K562 (cell line): ENCODE measurements around the gene ZNF805. TPM values are rescaled to one million over a fixed set of nuclear protein-coding genes. Genes with fewer than 3 reads are reported as not detected.
A peak's percentile ranks its signal among the peaks of the same experiment; 100 is the strongest.

Experiments
- CBX1 ChIP-seq: sonication (generic); IDR thresholded peaks from 2 replicates; pipeline ENCODE4 v1.6.1; 2016; ENCODE audit warnings: antibody characterized with exemption, low read depth, mild to moderate bottlenecking
- PHF8 ChIP-seq: fragments of 200-600 bp; sonication (generic); IDR thresholded peaks from 2 replicates; pipeline ENCODE4 v1.6.1; 2012; ENCODE audit warnings: mixed run types, mild to moderate bottlenecking, inconsistent platforms, low read length, moderate library complexity, borderline replicate concordance
- SNRNP70 ChIP-seq: fragments of 200-400 bp; formaldehyde crosslinking; optimal IDR thresholded peaks from 2 replicates; pipeline ENCODE3; 2017; ENCODE audit warnings: low read depth, low read length
- TEAD4 ChIP-seq, 2 experiments: sonication (generic) in 1 of 2; formaldehyde crosslinking in 1 of 2; IDR thresholded peaks; 2 replicates each; pipeline versions ENCODE4 v1.6.1 to v1.8.0; 2012 to 2022; ENCODE audit warnings: borderline replicate concordance in 1 of 2, inconsistent platforms in 1 of 2, low read length in 1 of 2, mild to moderate bottlenecking in 1 of 2, missing genetic modification reagents in 1 of 2
- ZBTB1 ChIP-seq: sonication (generic); formaldehyde crosslinking; IDR thresholded peaks from 2 replicates; pipeline ENCODE4 v1.8.1; 2023; ENCODE audit warnings: missing genetic modification reagents, low read depth, mild to moderate bottlenecking, borderline replicate concordance
- ZNF232 ChIP-seq: sonication (generic); formaldehyde crosslinking; IDR thresholded peaks from 2 replicates; pipeline ENCODE4 v1.8.0; 2022; ENCODE audit warnings: mild to moderate bottlenecking, missing genetic modification reagents
- polyA plus RNA-seq, 8 experiments: library from polyadenylated mRNA; depleted of rRNA in 4 of 8; stranded (reverse) in 5 of 8; unstranded in 3 of 8; fragments of >200 nt; fragmentation: Nextera tagmentation in 2 of 8; fragmentation: Illumina TruSeq in 1 of 8; extraction: Ambion mirVana in 2 of 8; extraction: Trizol in 1 of 8; gene quantifications; 2 replicates each; pipeline versions ENCODE4 v1.2.1 to v1.2.3, GENCODE V29; 2011 to 2014; ENCODE audit warnings: inconsistent platforms in 1 of 8, missing spikeins in 1 of 8
- total RNA-seq, 7 experiments: library from RNA; depleted of rRNA in 6 of 7; stranded (reverse); fragments of >200 nt in 6 of 7; fragmentation: Illumina TruSeq in 2 of 7; extraction: Trizol in 2 of 7; gene quantifications; 2 replicates each; pipeline versions ENCODE4 v1.2.1 to v1.2.3, GENCODE V29; 2011 to 2021; ENCODE audit warnings: low replicate concordance in 1 of 7
- TF ChIP-seq, protein P1 (sequence below), 2 experiments: fragments of 450-650 bp; formaldehyde crosslinking in 1 of 2; IDR thresholded peaks; 2 replicates each; pipeline versions ENCODE4 v1.4.0 to v1.6.1; 2014 to 2020; ENCODE audit warnings: mild to moderate bottlenecking in 2 of 2, borderline replicate concordance in 1 of 2, low read depth in 1 of 2
- TF ChIP-seq, protein P2 (sequence below), 3 experiments: fragments of 200-800 bp in 1 of 3; fragments of 250-450 bp in 1 of 3; fragments of 450-650 bp in 1 of 3; sonication (Bioruptor Pico) in 1 of 3; sonication (Bioruptor generic) in 1 of 3; formaldehyde crosslinking in 1 of 3; IDR thresholded peaks; 2 replicates each; pipeline versions ENCODE4 v1.6.1 to v1.8.0; 2016 to 2022; ENCODE audit warnings: mild to moderate bottlenecking in 2 of 3, missing genetic modification characterization in 2 of 3, missing compliant biosample characterization in 1 of 3, moderate library complexity in 1 of 3
- TF ChIP-seq, protein P3 (sequence below): fragments of 450-650 bp; formaldehyde crosslinking; IDR thresholded peaks from 2 replicates; pipeline ENCODE4 v1.4.0; 2022; ENCODE audit warnings: mild to moderate bottlenecking, moderate library complexity
- TF ChIP-seq, protein P4 (sequence below): fragments of 450-650 bp; IDR thresholded peaks from one replicate; pipeline ENCODE4 v1.6.1; 2018; ENCODE audit warnings: mild to moderate bottlenecking, moderate library complexity; ENCODE audit not compliant: partially characterized antibody

Gene ZNF805
- total and polyA plus RNA-seq, 9 of the 15 experiments (the other 6 are each of a cell fraction or from before 2014, with no cell fraction given): 0.32 to 6.7 (median 3.9) TPM

DNA sequence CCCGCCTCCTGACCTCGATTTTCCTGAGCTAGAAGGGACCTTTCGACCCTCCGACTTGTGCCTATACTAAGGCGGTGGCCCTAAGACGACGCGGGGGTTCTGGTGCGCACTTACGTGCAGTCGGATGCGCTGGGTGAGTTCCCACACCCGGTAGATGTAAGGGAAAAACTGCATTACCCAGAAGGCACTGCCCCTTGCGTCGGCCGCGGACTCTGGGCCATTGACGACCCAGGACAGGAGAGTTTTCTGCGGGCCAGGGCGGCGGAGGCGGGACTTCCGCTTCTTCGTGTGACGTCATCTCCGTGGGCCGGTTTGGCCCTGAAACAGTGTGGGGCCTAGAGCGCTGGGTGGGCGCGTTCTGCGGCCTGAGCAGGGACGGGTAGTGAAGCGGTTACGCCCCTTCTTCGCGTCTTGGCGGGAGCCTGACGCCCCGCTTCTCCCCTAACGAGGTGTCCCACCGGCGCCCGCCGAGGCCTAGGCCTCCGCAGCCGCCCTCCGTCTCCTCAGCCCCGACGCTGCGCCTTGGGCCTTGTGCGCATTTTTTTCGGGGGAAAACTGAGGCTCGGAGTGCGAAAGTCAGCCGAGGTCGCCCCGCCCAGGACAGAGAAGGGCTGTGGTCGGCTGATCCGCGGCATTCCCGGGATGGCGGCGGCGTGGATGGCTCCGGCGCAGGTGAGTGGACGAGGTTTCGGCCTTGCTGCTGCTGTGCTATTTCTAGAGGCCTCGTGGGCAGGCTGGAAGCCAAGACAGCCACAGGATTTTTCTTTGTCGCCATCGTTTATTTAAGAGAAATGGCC, 39.9 kb downstream of the ZNF805 start, which contains the start of gene ZNF460 (continued):
- TF ChIP-seq PHF8 (peak; percentile 82), TEAD4 (IDR thresholded peaks at IDR 0.05; ENCODE audit: low read length) (no peak), TEAD4 (CRISPR knock-in tag; IDR thresholded peaks at IDR 0.05; ENCODE audit: borderline replicate concordance) (0 out of 2 replicates have a peak, but pooled peaks have one; percentile 25), SNRNP70 (no peak), ZNF232 (CRISPR knock-in tag) (0 out of 2 replicates have a peak, but pooled peaks have one; percentile 75), CBX1 (peak; percentile 57; the same call in 1 of the 2 replicates), ZBTB1 (CRISPR knock-in tag) (no peak)
- TF ChIP-seq, protein P1, sequence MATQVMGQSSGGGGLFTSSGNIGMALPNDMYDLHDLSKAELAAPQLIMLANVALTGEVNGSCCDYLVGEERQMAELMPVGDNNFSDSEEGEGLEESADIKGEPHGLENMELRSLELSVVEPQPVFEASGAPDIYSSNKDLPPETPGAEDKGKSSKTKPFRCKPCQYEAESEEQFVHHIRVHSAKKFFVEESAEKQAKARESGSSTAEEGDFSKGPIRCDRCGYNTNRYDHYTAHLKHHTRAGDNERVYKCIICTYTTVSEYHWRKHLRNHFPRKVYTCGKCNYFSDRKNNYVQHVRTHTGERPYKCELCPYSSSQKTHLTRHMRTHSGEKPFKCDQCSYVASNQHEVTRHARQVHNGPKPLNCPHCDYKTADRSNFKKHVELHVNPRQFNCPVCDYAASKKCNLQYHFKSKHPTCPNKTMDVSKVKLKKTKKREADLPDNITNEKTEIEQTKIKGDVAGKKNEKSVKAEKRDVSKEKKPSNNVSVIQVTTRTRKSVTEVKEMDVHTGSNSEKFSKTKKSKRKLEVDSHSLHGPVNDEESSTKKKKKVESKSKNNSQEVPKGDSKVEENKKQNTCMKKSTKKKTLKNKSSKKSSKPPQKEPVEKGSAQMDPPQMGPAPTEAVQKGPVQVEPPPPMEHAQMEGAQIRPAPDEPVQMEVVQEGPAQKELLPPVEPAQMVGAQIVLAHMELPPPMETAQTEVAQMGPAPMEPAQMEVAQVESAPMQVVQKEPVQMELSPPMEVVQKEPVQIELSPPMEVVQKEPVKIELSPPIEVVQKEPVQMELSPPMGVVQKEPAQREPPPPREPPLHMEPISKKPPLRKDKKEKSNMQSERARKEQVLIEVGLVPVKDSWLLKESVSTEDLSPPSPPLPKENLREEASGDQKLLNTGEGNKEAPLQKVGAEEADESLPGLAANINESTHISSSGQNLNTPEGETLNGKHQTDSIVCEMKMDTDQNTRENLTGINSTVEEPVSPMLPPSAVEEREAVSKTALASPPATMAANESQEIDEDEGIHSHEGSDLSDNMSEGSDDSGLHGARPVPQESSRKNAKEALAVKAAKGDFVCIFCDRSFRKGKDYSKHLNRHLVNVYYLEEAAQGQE (IDR thresholded peaks at IDR 0.05; ENCODE audit: borderline replicate concordance): no peak
- TF ChIP-seq, protein P1 (CRISPR knock-in tag; IDR thresholded peaks at IDR 0.05; ENCODE audit: low read depth): no peak
- TF ChIP-seq, protein P2, sequence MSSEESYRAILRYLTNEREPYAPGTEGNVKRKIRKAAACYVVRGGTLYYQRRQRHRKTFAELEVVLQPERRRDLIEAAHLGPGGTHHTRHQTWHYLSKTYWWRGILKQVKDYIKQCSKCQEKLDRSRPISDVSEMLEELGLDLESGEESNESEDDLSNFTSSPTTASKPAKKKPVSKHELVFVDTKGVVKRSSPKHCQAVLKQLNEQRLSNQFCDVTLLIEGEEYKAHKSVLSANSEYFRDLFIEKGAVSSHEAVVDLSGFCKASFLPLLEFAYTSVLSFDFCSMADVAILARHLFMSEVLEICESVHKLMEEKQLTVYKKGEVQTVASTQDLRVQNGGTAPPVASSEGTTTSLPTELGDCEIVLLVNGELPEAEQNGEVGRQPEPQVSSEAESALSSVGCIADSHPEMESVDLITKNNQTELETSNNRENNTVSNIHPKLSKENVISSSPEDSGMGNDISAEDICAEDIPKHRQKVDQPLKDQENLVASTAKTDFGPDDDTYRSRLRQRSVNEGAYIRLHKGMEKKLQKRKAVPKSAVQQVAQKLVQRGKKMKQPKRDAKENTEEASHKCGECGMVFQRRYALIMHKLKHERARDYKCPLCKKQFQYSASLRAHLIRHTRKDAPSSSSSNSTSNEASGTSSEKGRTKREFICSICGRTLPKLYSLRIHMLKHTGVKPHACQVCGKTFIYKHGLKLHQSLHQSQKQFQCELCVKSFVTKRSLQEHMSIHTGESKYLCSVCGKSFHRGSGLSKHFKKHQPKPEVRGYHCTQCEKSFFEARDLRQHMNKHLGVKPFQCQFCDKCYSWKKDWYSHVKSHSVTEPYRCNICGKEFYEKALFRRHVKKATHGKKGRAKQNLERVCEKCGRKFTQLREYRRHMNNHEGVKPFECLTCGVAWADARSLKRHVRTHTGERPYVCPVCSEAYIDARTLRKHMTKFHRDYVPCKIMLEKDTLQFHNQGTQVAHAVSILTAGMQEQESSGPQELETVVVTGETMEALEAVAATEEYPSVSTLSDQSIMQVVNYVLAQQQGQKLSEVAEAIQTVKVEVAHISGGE (CRISPR knock-in tag; IDR thresholded peaks at IDR 0.05): no peak; a peak in 1 of 6 replicates
- TF ChIP-seq, protein P3, sequence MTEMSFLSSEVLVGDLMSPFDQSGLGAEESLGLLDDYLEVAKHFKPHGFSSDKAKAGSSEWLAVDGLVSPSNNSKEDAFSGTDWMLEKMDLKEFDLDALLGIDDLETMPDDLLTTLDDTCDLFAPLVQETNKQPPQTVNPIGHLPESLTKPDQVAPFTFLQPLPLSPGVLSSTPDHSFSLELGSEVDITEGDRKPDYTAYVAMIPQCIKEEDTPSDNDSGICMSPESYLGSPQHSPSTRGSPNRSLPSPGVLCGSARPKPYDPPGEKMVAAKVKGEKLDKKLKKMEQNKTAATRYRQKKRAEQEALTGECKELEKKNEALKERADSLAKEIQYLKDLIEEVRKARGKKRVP (CRISPR knock-in tag): peak; percentile 38; the same call in 1 of the 2 replicates
- TF ChIP-seq, protein P4, sequence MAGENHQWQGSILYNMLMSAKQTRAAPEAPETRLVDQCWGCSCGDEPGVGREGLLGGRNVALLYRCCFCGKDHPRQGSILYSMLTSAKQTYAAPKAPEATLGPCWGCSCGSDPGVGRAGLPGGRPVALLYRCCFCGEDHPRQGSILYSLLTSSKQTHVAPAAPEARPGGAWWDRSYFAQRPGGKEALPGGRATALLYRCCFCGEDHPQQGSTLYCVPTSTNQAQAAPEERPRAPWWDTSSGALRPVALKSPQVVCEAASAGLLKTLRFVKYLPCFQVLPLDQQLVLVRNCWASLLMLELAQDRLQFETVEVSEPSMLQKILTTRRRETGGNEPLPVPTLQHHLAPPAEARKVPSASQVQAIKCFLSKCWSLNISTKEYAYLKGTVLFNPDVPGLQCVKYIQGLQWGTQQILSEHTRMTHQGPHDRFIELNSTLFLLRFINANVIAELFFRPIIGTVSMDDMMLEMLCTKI: no peak
